ENCODE results near the gene ARHGAP6. TPM values are rescaled to one million over a fixed set of nuclear protein-coding genes. Genes with fewer than 3 reads are reported as not detected.

Gene ARHGAP6
- total and polyA plus RNA-seq, 2 of the 4 experiments (the other 2 are of a cell fraction), result 1.4 to 1.8 TPM

DNA sequence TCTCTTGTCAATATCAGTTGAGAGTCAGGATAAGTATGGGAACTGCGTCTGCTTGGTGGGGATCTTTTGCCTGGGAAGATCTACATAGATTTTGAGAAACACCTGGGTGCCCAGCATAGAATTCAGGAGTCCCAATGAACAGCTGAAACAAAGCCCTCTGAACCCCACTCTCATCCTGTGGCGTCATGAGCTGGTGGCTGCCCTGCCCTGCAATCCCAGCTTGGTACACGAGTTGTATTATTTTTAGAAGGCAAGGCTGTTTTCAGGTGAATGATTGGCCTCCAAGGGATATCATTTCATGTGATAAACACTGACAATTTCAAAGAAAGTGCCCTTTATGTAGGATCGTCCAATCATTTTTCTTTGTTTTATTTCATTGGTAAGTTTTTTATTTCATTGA, 493.8 kb downstream of the ARHGAP6 start:
- no peak overlapping the region for H2AFZ ChIP-seq (replicated peaks; ENCODE audit: low read length, poor library complexity)
- H3K4me3 ChIP-seq (ENCODE audit: insufficient read depth, low read depth, low read length), result no peak overlapping the region
- no peak overlapping the region for H2AK5ac ChIP-seq (ENCODE audit: low read depth, low read length)
- DNase-seq, result no peak
- H3K18ac ChIP-seq (ENCODE audit: low read depth, low read length), result no peak overlapping the region
- H2BK20ac ChIP-seq (ENCODE audit: low read depth, low read length), result no peak overlapping the region
- BruUV-seq (replicated peaks), result no TSS peak
- ATAC-seq (ENCODE audit: low read depth), result no peak
- H2BK120ac ChIP-seq (ENCODE audit: low read depth, low read length), result no peak overlapping the region
- no peak overlapping the region for H3K56ac ChIP-seq (ENCODE audit: extremely low read depth, insufficient read depth, low read length)
- WGBS, 2 experiments (ENCODE audit: extremely low coverage in 2 of 2, insufficient read length in 1 of 2), result no CpG with 5 or more reads among the region's 4 CpGs
- H2AK9ac ChIP-seq (replicated peaks; ENCODE audit: low read depth, low read length, poor library complexity), result no peak overlapping the region
- H3K9ac ChIP-seq (ENCODE audit: low read depth, low read length), result no peak overlapping the region
- no peaks in the 10 kb centered on the region for H3K27me3 ChIP-seq (ENCODE audit: control insufficient read depth, insufficient read depth, low read length)
- no peak overlapping the region for H3K27ac ChIP-seq (ENCODE audit: insufficient read depth, low read length)
- H2BK5ac ChIP-seq (ENCODE audit: low read depth, low read length, poor library complexity, severe bottlenecking), result no peak overlapping the region
- no peaks in the 10 kb centered on the region; the same call in 1 of the 2 replicates for H3K9me1 ChIP-seq (ENCODE audit: insufficient read depth, low read length)
- TF ChIP-seq NFE2L2 (IDR thresholded peaks at IDR 0.05; ENCODE audit: low read depth, low read length), result no peak
- TF ChIP-seq, protein P1, sequence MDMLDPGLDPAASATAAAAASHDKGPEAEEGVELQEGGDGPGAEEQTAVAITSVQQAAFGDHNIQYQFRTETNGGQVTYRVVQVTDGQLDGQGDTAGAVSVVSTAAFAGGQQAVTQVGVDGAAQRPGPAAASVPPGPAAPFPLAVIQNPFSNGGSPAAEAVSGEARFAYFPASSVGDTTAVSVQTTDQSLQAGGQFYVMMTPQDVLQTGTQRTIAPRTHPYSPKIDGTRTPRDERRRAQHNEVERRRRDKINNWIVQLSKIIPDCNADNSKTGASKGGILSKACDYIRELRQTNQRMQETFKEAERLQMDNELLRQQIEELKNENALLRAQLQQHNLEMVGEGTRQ (IDR thresholded peaks at IDR 0.05; ENCODE audit: low read depth, low read length), result no peak
- no peak for TF ChIP-seq CHD1 (IDR thresholded peaks at IDR 0.05; ENCODE audit: low read depth, low read length)
- TF ChIP-seq, protein P2, sequence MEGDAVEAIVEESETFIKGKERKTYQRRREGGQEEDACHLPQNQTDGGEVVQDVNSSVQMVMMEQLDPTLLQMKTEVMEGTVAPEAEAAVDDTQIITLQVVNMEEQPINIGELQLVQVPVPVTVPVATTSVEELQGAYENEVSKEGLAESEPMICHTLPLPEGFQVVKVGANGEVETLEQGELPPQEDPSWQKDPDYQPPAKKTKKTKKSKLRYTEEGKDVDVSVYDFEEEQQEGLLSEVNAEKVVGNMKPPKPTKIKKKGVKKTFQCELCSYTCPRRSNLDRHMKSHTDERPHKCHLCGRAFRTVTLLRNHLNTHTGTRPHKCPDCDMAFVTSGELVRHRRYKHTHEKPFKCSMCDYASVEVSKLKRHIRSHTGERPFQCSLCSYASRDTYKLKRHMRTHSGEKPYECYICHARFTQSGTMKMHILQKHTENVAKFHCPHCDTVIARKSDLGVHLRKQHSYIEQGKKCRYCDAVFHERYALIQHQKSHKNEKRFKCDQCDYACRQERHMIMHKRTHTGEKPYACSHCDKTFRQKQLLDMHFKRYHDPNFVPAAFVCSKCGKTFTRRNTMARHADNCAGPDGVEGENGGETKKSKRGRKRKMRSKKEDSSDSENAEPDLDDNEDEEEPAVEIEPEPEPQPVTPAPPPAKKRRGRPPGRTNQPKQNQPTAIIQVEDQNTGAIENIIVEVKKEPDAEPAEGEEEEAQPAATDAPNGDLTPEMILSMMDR (conservative IDR thresholded peaks at IDR 0.05; ENCODE audit: low read depth, low read length), result no peak
- TF ChIP-seq MAFK (IDR thresholded peaks at IDR 0.05; ENCODE audit: low read depth, low read length), result no peak
- TF ChIP-seq RAD21 (IDR thresholded peaks at IDR 0.05; ENCODE audit: low read length), result no peak
- TF ChIP-seq RCOR1 (IDR thresholded peaks at IDR 0.05; ENCODE audit: insufficient replicate concordance, low read length), result no peak
- TF ChIP-seq MAZ (IDR thresholded peaks at IDR 0.05; ENCODE audit: borderline replicate concordance, low read depth, low read length), result no peak
- no peak for TF ChIP-seq RFX5 (IDR thresholded peaks at IDR 0.05; ENCODE audit: low read depth, low read length)
- no peak for TF ChIP-seq POLR2A (IDR thresholded peaks at IDR 0.05; ENCODE audit: low read depth, low read length)
- TF ChIP-seq, protein P3, sequence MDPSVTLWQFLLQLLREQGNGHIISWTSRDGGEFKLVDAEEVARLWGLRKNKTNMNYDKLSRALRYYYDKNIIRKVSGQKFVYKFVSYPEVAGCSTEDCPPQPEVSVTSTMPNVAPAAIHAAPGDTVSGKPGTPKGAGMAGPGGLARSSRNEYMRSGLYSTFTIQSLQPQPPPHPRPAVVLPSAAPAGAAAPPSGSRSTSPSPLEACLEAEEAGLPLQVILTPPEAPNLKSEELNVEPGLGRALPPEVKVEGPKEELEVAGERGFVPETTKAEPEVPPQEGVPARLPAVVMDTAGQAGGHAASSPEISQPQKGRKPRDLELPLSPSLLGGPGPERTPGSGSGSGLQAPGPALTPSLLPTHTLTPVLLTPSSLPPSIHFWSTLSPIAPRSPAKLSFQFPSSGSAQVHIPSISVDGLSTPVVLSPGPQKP (IDR thresholded peaks at IDR 0.05; ENCODE audit: borderline replicate concordance, low read depth, low read length), result no peak
- H3K36me3 ChIP-seq (ENCODE audit: control insufficient read depth, insufficient read depth, low read length), result peaks cover 5% of the 10 kb centered on the region; the same call in 1 of the 2 replicates
- no peak overlapping the region for H2BK15ac ChIP-seq (ENCODE audit: low read depth, low read length)
- H4K5ac ChIP-seq (ENCODE audit: low read depth, low read length), result no peak overlapping the region
- in situ Hi-C loops (cut with MboI; ENCODE audit: low sequenced_read_pairs), result no loop called here
- POLR2A ChIA-PET (ENCODE audit: unreplicated experiment), result no interaction called here
- H3K4me1 ChIP-seq (ENCODE audit: control insufficient read depth, insufficient read depth, low read length), result no peaks in the 10 kb centered on the region
- dilution Hi-C loops (cut with HindIII; ENCODE audit: low sequenced_read_pairs, unreplicated experiment), result no loop called here
- intact Hi-C loops (cut with micrococcal nuclease), result no loop called here
- H3K23ac ChIP-seq (ENCODE audit: low read depth, low read length), result no peak overlapping the region
- CTCF ChIA-PET, result no interaction called here
- no peaks in the 10 kb centered on the region for H4K20me1 ChIP-seq (ENCODE audit: insufficient read depth, low read length)
- no peaks in the 10 kb centered on the region for H3K79me1 ChIP-seq (ENCODE audit: low read depth in 1 of 2, low read length in 2 of 2)
- no peaks in the 10 kb centered on the region for H3K9me3 ChIP-seq (ENCODE audit: control insufficient read depth, insufficient read depth, low read length)
- H4K8ac ChIP-seq (ENCODE audit: low read depth in 2 of 2, low read length in 2 of 2), result no peak overlapping the region
- H3K4ac ChIP-seq (ENCODE audit: low read depth, low read length), result no peak overlapping the region
- no peak overlapping the region for H3K4me2 ChIP-seq (ENCODE audit: low read depth, low read length)
- no peak overlapping the region for H3K14ac ChIP-seq (replicated peaks; ENCODE audit: low read depth, low read length)
- H4K91ac ChIP-seq (ENCODE audit: insufficient read depth, low read depth, low read length), result no peak overlapping the region
